ENCODE measurements around the gene FBXL16. TPM values are rescaled to one million over a fixed set of nuclear protein-coding genes. Genes with fewer than 3 reads are reported as not detected.

FBXL16 gene
- total RNA-seq, 1 donor from 2014 or later = 0.75 TPM

DNA sequence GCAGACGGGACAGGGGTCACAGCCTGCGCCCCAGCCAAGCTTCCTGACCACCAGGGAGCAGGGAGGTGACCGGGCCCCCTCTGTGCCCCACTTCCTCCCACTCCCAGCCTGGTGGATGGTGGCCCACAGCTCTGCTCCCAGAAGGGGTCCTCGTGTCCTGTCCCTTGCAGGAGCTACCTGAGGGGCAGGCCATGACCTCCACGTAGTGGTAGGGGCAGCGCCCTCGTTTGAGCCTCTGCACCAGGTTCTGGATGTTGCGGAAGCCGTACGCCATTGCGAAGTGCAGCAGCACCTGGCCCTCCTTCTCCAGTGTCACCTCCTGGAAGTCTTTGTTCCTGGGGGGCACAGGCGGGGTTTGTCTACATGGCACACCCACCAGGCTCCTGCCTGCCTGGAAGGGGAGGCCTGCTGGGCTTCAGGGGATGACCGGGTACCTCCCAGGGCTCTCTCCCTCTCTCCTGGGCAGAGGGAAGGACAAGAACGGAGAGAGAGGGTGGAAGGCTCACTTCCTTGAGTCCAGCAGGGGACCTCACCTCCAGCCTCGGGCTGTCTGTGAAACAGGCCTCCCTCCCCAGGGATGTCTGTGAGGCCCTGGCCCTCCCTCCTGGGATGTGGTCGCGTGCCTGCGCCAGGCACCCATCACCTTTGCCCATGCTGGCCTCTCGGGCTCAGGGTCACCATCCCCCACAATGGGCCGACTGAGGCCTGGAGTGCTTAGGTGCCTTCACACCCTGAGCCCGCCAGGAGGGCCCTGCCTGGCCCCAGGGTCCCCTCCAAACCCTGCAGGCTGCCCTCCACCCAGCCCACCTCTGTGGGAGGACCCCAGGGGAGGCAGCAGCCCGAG lies 25.3 kb upstream of the FBXL16 start:
- POLR2A ChIA-PET = interaction anchor here (2.4 kb wide), 1 partner anchor 10 kb away, joined by 10 read pairs; the partner anchor contains the start of gene ANTKMT
- no peak overlapping the region for H3K4me3 Mint-ChIP-seq
- ATAC-seq (ENCODE audit: low read depth) (no peak), DNase-seq (no peak)
- TF ChIP-seq, protein P1, sequence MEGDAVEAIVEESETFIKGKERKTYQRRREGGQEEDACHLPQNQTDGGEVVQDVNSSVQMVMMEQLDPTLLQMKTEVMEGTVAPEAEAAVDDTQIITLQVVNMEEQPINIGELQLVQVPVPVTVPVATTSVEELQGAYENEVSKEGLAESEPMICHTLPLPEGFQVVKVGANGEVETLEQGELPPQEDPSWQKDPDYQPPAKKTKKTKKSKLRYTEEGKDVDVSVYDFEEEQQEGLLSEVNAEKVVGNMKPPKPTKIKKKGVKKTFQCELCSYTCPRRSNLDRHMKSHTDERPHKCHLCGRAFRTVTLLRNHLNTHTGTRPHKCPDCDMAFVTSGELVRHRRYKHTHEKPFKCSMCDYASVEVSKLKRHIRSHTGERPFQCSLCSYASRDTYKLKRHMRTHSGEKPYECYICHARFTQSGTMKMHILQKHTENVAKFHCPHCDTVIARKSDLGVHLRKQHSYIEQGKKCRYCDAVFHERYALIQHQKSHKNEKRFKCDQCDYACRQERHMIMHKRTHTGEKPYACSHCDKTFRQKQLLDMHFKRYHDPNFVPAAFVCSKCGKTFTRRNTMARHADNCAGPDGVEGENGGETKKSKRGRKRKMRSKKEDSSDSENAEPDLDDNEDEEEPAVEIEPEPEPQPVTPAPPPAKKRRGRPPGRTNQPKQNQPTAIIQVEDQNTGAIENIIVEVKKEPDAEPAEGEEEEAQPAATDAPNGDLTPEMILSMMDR (IDR thresholded peaks at IDR 0.05) = no peak
- no peak overlapping the region for H3K27ac Mint-ChIP-seq
- CTCF ChIA-PET = no interaction called here
- H3K9me3 Mint-ChIP-seq = no peaks in the 10 kb centered on the region
- peaks cover 31% of the 10 kb centered on the region for H3K36me3 Mint-ChIP-seq (ENCODE audit: low read depth)
- no peaks in the 10 kb centered on the region for H3K4me1 Mint-ChIP-seq
- no peaks in the 10 kb centered on the region for H3K27me3 Mint-ChIP-seq
- intact Hi-C loops (cut with micrococcal nuclease) = no loop called here

GRCh38 chr16:729768-730665 lies 24.4 kb upstream of the FBXL16 start:
- Mint-ChIP-seq H3K9me3 (no peaks in the 10 kb centered on the region), H3K4me1 (peaks cover 2% of the 10 kb centered on the region), H3K4me3 (no peak overlapping the region), H3K27me3 (no peaks in the 10 kb centered on the region), H3K27ac (no peak overlapping the region), H3K36me3 (ENCODE audit: low read depth) (peaks cover 23% of the 10 kb centered on the region)
- DNase-seq (no peak), ATAC-seq (ENCODE audit: low read depth) (no peak)
- intact Hi-C loops (cut with micrococcal nuclease) = no loop called here
- TF ChIP-seq, protein P1 (IDR thresholded peaks at IDR 0.05) = no peak
- CTCF ChIA-PET = interaction anchor here (1.4 kb wide), 1 partner anchor 18 kb away, joined by 4 read pairs; no protein-coding TSS in a partner anchor
- POLR2A ChIA-PET = interaction anchor here (1.0 to 2.4 kb wide), 2 partner anchors 9 to 14 kb away, joined by 3 to 10 read pairs; partner anchors contain the start of gene ANTKMT

DNA sequence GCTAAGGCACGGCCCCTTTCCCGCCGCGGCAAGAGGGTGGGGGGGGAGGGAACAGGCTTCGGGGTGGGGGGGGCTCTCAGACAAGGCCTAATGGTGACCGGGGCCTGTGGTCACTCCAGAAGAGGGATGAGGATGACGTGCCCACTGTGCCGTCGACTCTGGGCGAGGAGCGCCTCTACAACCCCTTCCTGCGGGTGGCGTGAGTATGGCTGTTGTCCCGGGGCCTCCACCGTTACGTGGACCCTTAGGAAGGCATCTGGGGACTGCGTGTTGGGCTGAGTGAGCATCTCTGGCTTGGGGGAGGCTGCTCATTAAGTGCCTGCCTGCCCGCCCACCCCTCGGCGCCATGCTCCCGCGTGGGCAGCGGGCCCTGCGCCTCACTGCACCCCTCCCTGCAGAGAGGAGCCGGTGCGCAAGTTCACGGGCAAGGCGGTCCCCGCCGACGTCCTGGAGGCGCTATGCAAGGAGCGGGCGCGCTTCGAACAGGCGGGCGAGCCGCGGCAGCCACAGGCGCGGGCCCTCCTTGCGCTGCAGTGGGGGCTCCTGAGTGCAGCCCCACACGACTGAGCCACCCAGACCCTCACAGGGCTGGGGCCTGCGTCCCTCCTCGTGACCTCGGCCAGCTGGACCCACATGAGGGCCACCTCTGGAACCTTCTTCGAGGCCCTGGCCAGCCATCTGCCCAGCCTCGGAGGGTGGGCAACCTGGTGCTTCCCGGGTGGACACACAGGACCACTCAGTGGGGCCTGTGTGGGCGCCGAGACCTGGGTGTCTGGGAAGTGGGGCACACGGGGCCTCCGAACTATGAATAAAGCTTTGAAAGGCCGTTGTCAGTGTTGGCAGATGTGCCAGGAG lies 23.5 kb upstream of the FBXL16 start:
- POLR2A ChIA-PET = interaction anchor here (1.0 to 3.2 kb wide), 4 partner anchors 8 to 39 kb away, joined by 3 to 11 read pairs (median 8); partner anchors contain the start of genes ANTKMT and WDR24
- intact Hi-C loops (cut with micrococcal nuclease) = loop anchor here (1.0 kb wide), 1 partner anchor 12 kb away; no protein-coding TSS in a partner anchor
- Mint-ChIP-seq H3K27me3 (no peaks in the 10 kb centered on the region), H3K36me3 (ENCODE audit: low read depth) (peaks cover 16% of the 10 kb centered on the region), H3K4me3 (peak overlapping the region; percentile 69), H3K9me3 (no peaks in the 10 kb centered on the region), H3K27ac (no peak overlapping the region), H3K4me1 (peaks cover 2% of the 10 kb centered on the region)
- CTCF ChIA-PET = interaction anchor here (1.4 kb wide), 1 partner anchor 17 kb away, joined by 4 read pairs; no protein-coding TSS in a partner anchor
- DNase-seq (no peak), ATAC-seq (ENCODE audit: low read depth) (no peak)
- TF ChIP-seq, protein P1 (IDR thresholded peaks at IDR 0.05) = no peak

- H3K36me3 Mint-ChIP-seq (ENCODE audit: low read depth) = peaks cover 14% of the 10 kb centered on the region
- CTCF ChIA-PET = interaction anchor here (1.0 kb wide), 1 partner anchor 13 kb away, joined by 3 read pairs; the partner anchor contains the start of gene METRN
- TF ChIP-seq, protein P1 (IDR thresholded peaks at IDR 0.05) = no peak
- POLR2A ChIA-PET = interaction anchor here (0.5 to 3.2 kb wide), 9 partner anchors 8 to 60 kb away, joined by 3 to 11 read pairs (median 5); partner anchors contain the start of genes CHTF18, CIAO3, METRN and RPUSD1
- H3K9me3 Mint-ChIP-seq = no peaks in the 10 kb centered on the region
- H3K4me3 Mint-ChIP-seq = peak overlapping the region; percentile 69
- ATAC-seq (ENCODE audit: low read depth) (peak; percentile 66), DNase-seq (peak; percentile 71)
- intact Hi-C loops (cut with micrococcal nuclease) = loop anchor here (1.0 kb wide), 1 partner anchor 13 kb away; no protein-coding TSS in a partner anchor
- peaks cover 4% of the 10 kb centered on the region for H3K4me1 Mint-ChIP-seq
- H3K27ac Mint-ChIP-seq = no peak overlapping the region
- H3K27me3 Mint-ChIP-seq = no peaks in the 10 kb centered on the region
Measured at GRCh38 chr16:728131-728889, 22.7 kb upstream of the FBXL16 start.
